ENCODE results near the gene FAM209A. TPM values are rescaled to one million over a fixed set of nuclear protein-coding genes. Genes with fewer than 3 reads are reported as not detected.

Gene FAM209A
- polyA plus RNA-seq, 2 of the 4 experiments (the other 2 are of a cell fraction), result 0.22 to 0.32 TPM

DNA sequence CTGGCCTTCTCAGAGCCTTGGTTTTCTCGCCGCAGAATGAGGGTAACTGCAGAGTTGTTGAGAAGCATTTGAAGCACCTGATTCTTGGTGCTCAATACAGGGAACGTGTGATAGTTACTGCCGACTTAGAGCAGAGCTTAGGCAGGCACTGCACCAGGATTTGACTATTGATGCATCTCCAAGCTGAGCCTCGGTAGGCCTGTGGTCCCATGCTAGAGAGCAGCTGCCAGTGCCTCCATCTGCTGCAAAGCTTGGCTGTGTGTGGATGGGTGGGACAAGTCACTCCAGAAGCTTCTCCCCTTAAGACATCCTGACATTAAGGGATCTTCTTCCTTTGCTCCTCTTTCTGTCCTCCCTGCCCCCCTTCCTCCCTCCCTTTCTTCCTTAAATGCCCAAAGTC lies 49.4 kb downstream of the FAM209A start:
- no peaks in the 10 kb centered on the region for H3K4me1 ChIP-seq
- no peak for TF ChIP-seq HOXB5 (CRISPR knock-in tag; IDR thresholded peaks at IDR 0.05)
- no peak for FAIRE-seq
- WGBS (ENCODE audit: missing lambda C conversion rate), result 89% methylated on average over 5 of the region's 5 CpGs
- POLR2A ChIA-PET, result no interaction called here
- no peak overlapping the region for H3K27ac ChIP-seq
- CTCF ChIA-PET, result interaction anchor here (1.0 to 11.1 kb wide), 3 partner anchors 12 to 487 kb away, joined by 3 to 94 read pairs (median 3); no protein-coding TSS in a partner anchor
- ATAC-seq, result no peak
- peaks cover 6% of the 10 kb centered on the region; the same call in 1 of the 3 replicates for H3K9me3 ChIP-seq
- no peak overlapping the region for H3K4me2 ChIP-seq
- no peak for DNase-seq (ENCODE audit: low read depth in 1 of 2, low spot score in 1 of 2)
- no peak overlapping the region for H3K4me3 ChIP-seq

DNA sequence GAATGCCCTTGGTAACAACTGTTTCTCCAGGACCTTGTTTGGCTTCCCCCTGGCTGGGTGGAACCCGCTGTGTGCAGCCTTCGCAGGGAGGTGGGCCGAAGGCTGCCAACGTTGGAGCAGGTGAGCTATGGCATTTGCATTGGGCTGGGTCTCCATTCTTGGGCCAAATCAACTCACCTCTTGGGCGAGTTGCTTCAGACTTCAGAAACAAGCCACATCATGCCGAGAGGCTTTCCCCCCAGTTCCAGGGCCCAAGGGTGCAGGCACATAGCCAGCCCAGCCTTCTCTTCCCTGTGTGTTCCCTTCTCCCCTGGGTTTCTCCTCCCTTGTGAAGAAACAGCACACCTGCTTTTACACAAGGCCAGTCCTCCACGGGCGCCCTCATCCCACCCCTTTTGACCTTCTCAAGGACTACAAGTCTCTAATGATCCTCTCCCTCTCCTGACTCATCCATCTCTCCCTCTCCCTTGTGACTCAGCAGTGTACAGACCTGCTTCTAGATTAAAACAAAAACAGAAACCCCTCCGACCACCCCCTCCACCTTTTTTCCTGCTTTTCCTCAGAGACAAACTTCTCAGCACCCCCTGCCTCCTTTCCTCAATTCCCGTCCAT lies 50.1 kb downstream of the FAM209A start:
- H3K27ac ChIP-seq, result no peak overlapping the region
- 70% methylated on average over 10 of the region's 10 CpGs for WGBS (ENCODE audit: missing lambda C conversion rate)
- H3K4me3 ChIP-seq, result no peak overlapping the region
- POLR2A ChIA-PET, result no interaction called here
- TF ChIP-seq CBX2 (IDR thresholded peaks at IDR 0.05; ENCODE audit: borderline replicate concordance, low read depth), result no peak
- TF ChIP-seq, protein P1, sequence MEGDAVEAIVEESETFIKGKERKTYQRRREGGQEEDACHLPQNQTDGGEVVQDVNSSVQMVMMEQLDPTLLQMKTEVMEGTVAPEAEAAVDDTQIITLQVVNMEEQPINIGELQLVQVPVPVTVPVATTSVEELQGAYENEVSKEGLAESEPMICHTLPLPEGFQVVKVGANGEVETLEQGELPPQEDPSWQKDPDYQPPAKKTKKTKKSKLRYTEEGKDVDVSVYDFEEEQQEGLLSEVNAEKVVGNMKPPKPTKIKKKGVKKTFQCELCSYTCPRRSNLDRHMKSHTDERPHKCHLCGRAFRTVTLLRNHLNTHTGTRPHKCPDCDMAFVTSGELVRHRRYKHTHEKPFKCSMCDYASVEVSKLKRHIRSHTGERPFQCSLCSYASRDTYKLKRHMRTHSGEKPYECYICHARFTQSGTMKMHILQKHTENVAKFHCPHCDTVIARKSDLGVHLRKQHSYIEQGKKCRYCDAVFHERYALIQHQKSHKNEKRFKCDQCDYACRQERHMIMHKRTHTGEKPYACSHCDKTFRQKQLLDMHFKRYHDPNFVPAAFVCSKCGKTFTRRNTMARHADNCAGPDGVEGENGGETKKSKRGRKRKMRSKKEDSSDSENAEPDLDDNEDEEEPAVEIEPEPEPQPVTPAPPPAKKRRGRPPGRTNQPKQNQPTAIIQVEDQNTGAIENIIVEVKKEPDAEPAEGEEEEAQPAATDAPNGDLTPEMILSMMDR (IDR thresholded peaks at IDR 0.05), result no peak
- TF ChIP-seq EHMT2 (IDR thresholded peaks at IDR 0.05; ENCODE audit: low read depth), result no peak
- TF ChIP-seq, protein P2, sequence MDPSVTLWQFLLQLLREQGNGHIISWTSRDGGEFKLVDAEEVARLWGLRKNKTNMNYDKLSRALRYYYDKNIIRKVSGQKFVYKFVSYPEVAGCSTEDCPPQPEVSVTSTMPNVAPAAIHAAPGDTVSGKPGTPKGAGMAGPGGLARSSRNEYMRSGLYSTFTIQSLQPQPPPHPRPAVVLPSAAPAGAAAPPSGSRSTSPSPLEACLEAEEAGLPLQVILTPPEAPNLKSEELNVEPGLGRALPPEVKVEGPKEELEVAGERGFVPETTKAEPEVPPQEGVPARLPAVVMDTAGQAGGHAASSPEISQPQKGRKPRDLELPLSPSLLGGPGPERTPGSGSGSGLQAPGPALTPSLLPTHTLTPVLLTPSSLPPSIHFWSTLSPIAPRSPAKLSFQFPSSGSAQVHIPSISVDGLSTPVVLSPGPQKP (IDR thresholded peaks at IDR 0.05; ENCODE audit: low read depth, low read length), result no peak
- TF ChIP-seq, protein P3, sequence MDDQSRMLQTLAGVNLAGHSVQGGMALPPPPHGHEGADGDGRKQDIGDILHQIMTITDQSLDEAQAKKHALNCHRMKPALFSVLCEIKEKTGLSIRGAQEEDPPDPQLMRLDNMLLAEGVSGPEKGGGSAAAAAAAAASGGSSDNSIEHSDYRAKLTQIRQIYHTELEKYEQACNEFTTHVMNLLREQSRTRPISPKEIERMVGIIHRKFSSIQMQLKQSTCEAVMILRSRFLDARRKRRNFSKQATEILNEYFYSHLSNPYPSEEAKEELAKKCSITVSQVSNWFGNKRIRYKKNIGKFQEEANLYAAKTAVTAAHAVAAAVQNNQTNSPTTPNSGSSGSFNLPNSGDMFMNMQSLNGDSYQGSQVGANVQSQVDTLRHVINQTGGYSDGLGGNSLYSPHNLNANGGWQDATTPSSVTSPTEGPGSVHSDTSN (IDR thresholded peaks at IDR 0.05), result no peak
- no peak for TF ChIP-seq FOSB (CRISPR knock-in tag; IDR thresholded peaks at IDR 0.05)
- no peak for TF ChIP-seq MAZ (IDR thresholded peaks at IDR 0.05; ENCODE audit: borderline replicate concordance, low read depth, low read length)
- TF ChIP-seq ESRRA (IDR thresholded peaks at IDR 0.05; ENCODE audit: borderline replicate concordance, low read length), result no peak
- no peak for TF ChIP-seq TP53 (CRISPR knock-in tag; IDR thresholded peaks at IDR 0.05)
- TF ChIP-seq POLR2AphosphoS2 (conservative IDR thresholded peaks at IDR 0.05; ENCODE audit: low read length), result no peak
- TF ChIP-seq HDAC2 (IDR thresholded peaks at IDR 0.05), result no peak
- H3K4me2 ChIP-seq, result no peak overlapping the region
- DNase-seq (ENCODE audit: low read depth in 1 of 2, low spot score in 1 of 2), result no peak
- CTCF ChIA-PET, result interaction anchor here (1.0 to 11.1 kb wide), 4 partner anchors 22 to 486 kb away, joined by 3 to 94 read pairs (median 4); partner anchors contain the start of gene MC3R
- FAIRE-seq, result no peak
- peak; percentile 17 to 37; a peak in 2 of 6 replicates for ATAC-seq
- no peaks in the 10 kb centered on the region for H3K4me1 ChIP-seq
- H3K9me3 ChIP-seq, result peaks cover 6% of the 10 kb centered on the region; the same call in 1 of the 3 replicates

- no peaks in the 10 kb centered on the region for H3K4me1 ChIP-seq
- no peak overlapping the region for H3K4me2 ChIP-seq
- TF ChIP-seq RAD21 (conservative IDR thresholded peaks at IDR 0.05 in 1 of 2, IDR thresholded peaks at IDR 0.05 in 1 of 2) (no peak), ZNF302 (CRISPR knock-in tag; IDR thresholded peaks at IDR 0.05) (no peak), RCOR1 (IDR thresholded peaks at IDR 0.05; ENCODE audit: low read depth, low read length) (no peak), HES2 (IDR thresholded peaks at IDR 0.05) (no peak), JUN (IDR thresholded peaks at IDR 0.05) (no peak), KDM5A (IDR thresholded peaks at IDR 0.05) (no peak)
- CTCF ChIA-PET, result interaction anchor here (0.9 to 11.1 kb wide), 4 partner anchors 21 to 399 kb away, joined by 3 to 94 read pairs (median 4); partner anchors contain the start of gene MC3R
- no peak for ATAC-seq
- POLR2A ChIA-PET, result no interaction called here
- no peak overlapping the region for H3K4me3 ChIP-seq
- DNase-seq (ENCODE audit: low read depth in 1 of 2, low spot score in 1 of 2), result no peak
- FAIRE-seq, result no peak
- peaks cover 6% of the 10 kb centered on the region; the same call in 1 of the 3 replicates for H3K9me3 ChIP-seq
- 86% methylated on average over 9 of the region's 9 CpGs for WGBS (ENCODE audit: missing lambda C conversion rate)
- H3K27ac ChIP-seq, result no peak overlapping the region
Measured at GRCh38 chr20:56575157-56575556, 50.6 kb downstream of the FAM209A start.

Other genes with a start within 250 kb of the FAM209A start
- 12.9 and 13.1 TPM in 2 replicates for gene FAM210B, start 165.8 kb upstream of the FAM209A start, polyA plus RNA-seq (2011; rRNA removed)
- 9.1 to 10.8 TPM (median 9.6 TPM) in 3 replicates for gene FAM210B, start 165.8 kb upstream of the FAM209A start, polyA plus RNA-seq (2017; fragmentation: RNase III; extraction: RNeasy Plus Mini Kit Qiagen cat#74134 plus additional on column Dnase treatment)
- 116 and 123 TPM in 2 replicates for gene AURKA, start 132.5 kb upstream of the FAM209A start, polyA plus RNA-seq (2011; rRNA removed)
- gene AURKA, start 132.5 kb upstream of the FAM209A start, polyA plus RNA-seq (2017; fragmentation: RNase III; extraction: RNeasy Plus Mini Kit Qiagen cat#74134 plus additional on column Dnase treatment), result 107 to 125 TPM (median 117 TPM) in 3 replicates
- 79.9 and 96.3 TPM in 2 replicates for gene CSTF1, start 132.1 kb upstream of the FAM209A start, polyA plus RNA-seq (2011; rRNA removed)
- 37.1 to 40.9 TPM (median 37.6 TPM) in 3 replicates for gene CSTF1, start 132.1 kb upstream of the FAM209A start, polyA plus RNA-seq (2017; fragmentation: RNase III; extraction: RNeasy Plus Mini Kit Qiagen cat#74134 plus additional on column Dnase treatment)
- gene CASS4, start 112.5 kb upstream of the FAM209A start, polyA plus RNA-seq (2011; rRNA removed), result 0.09 and 0.19 TPM in 2 replicates
- 0.03 to 0.09 TPM (median 0.07 TPM) in 3 replicates for gene CASS4, start 112.5 kb upstream of the FAM209A start, polyA plus RNA-seq (2017; fragmentation: RNase III; extraction: RNeasy Plus Mini Kit Qiagen cat#74134 plus additional on column Dnase treatment)
- 86.6 and 102 TPM in 2 replicates for gene RTF2, start 56.1 kb upstream of the FAM209A start, polyA plus RNA-seq (2011; rRNA removed)
- gene RTF2, start 56.1 kb upstream of the FAM209A start, polyA plus RNA-seq (2017; fragmentation: RNase III; extraction: RNeasy Plus Mini Kit Qiagen cat#74134 plus additional on column Dnase treatment), result 111 to 118 TPM (median 115 TPM) in 3 replicates
- 0.78 and 0.97 TPM in 2 replicates for gene FAM209B, start 8.5 kb downstream of the FAM209A start, polyA plus RNA-seq (2011; rRNA removed)
- gene FAM209B, start 8.5 kb downstream of the FAM209A start, polyA plus RNA-seq (2017; fragmentation: RNase III; extraction: RNeasy Plus Mini Kit Qiagen cat#74134 plus additional on column Dnase treatment), result 0.20 to 0.70 TPM (median 0.46 TPM) in 3 replicates
- gene TFAP2C, start 104.6 kb downstream of the FAM209A start, polyA plus RNA-seq (2011; rRNA removed), result 11.6 and 14.2 TPM in 2 replicates
- gene TFAP2C, start 104.6 kb downstream of the FAM209A start, polyA plus RNA-seq (2017; fragmentation: RNase III; extraction: RNeasy Plus Mini Kit Qiagen cat#74134 plus additional on column Dnase treatment), result 9.1 to 9.6 TPM (median 9.2 TPM) in 3 replicates